Activated T-cell treated with anti-CD3 and anti-CD28 coated beads, Interleukin-2, amount 50 U/mL, for 4 hours (primary cell): ENCODE measurements around the gene ST6GAL1. TPM values are rescaled to one million over a fixed set of nuclear protein-coding genes. Genes with fewer than 3 reads are reported as not detected.
"Not testable (repeated sequence)": the region's sequence is repeated elsewhere in the genome, so short reads cannot be mapped to it uniquely, and the experiment has no call there.

Source experiments
- ATAC-seq, 2 donors: fragments of 200-7000 bp; cut with Tn5 transposase; one replicate each; pipeline ENCODE4 v1.10.0; 2021
- DNase-seq: peaks from one replicate; pipeline ENCODE4 v3.0.0-alpha.2; 2020
- H3K27me3 Mint-ChIP-seq: one replicate; pipeline ENCODE4 v1.8.0; 2021; ENCODE audit warnings: low read depth, mixed read lengths
- H3K36me3 Mint-ChIP-seq: one replicate; pipeline ENCODE4 v1.8.0; 2022; ENCODE audit warnings: mixed read lengths; ENCODE audit not compliant: insufficient read depth
- H3K4me1 Mint-ChIP-seq: one replicate; pipeline ENCODE4 v1.8.0; 2021; ENCODE audit warnings: low read depth, mixed read lengths
- H3K4me3 Mint-ChIP-seq: one replicate; pipeline ENCODE4 v1.8.0; 2021; ENCODE audit warnings: mild to moderate bottlenecking, moderate library complexity, mixed read lengths
- H3K9me3 Mint-ChIP-seq: one replicate; pipeline ENCODE4 v1.8.0; 2021; ENCODE audit warnings: mixed read lengths
- total RNA-seq, 3 donors: library from RNA; stranded (reverse); gene quantifications; one replicate each; pipeline ENCODE4 v1.2.1, GENCODE V29; 2021

The ST6GAL1 gene
- total RNA-seq, 3 donors from 2014 or later: 105 to 116 (median 112) TPM

GRCh38 chr3:187016639-187017345 is 86.5 kb downstream of the ST6GAL1 start:
- no peak for ATAC-seq
- DNase-seq: no peak
- Mint-ChIP-seq H3K27me3 (no peaks in the 10 kb centered on the region), H3K4me3 (no peak overlapping the region), H3K9me3 (no peaks in the 10 kb centered on the region), H3K4me1 (peaks cover 80% of the 10 kb centered on the region), H3K36me3 (peaks cover 12% of the 10 kb centered on the region)

DNA sequence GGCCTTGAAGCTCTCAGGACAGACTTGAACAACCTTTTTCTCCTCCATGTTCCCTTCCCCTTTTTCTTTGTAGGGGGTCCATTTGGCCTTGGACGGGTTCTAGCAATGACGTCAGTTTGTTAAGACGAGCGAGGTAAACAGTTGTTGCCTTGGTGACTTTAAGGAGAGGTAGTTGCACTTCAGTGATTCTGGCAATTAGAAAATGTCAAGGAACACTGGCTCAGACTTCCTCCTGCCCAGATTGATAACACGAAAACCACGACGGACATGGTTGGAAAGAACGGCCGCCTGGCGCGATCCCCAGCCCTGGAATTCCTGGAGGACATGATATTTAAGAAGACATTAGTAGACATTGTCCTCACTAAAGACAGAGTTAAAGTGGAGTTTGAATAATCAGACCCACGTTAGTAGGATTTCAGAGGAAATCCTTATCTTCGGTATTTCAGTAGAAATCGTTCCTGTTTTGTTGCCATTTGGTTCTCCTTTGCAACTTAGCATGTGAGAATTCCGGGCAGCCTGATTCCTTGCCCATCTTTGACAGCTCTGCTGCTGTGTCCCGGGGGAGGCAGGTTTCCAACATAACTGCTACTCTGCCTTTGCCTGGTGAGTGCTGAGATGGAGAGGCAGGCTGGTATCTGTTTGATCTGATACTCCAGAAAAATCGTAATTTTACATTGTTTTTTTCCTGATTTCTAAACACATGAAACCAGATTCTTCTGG is 87.3 kb downstream of the ST6GAL1 start:
- no peaks in the 10 kb centered on the region for H3K9me3 Mint-ChIP-seq
- DNase-seq (no peak), ATAC-seq (no peak)
- peaks cover 80% of the 10 kb centered on the region for H3K4me1 Mint-ChIP-seq
- H3K36me3 Mint-ChIP-seq: peaks cover 11% of the 10 kb centered on the region
- no peaks in the 10 kb centered on the region for H3K27me3 Mint-ChIP-seq
- H3K4me3 Mint-ChIP-seq: no peak overlapping the region

DNA sequence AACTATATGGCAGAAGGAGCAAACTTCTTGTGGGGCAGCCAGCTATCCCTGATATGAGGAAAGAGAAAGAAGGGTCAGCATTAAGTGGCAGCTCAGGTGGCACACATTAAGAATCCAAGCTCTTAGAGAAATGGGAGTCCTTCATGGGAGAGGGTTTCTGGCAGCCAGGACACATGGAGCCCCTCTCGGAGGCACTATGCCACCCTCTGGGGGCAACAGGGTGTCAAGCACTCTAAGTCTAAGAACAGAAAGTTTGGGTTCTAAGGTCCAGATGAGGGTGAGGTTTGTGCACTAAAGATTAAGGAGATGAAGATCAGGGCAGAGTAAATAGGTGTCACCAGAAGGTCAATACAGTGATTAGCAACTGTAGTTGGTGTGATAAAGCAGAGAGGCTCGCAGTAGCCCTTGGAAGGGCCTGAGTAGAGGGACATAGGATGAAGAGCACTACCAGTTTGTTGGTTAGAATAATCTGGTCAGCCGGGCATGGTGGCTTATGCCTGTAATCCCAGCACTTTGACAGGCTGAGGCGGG is 89.3 kb downstream of the ST6GAL1 start:
- Mint-ChIP-seq H3K27me3 (no peaks in the 10 kb centered on the region), H3K4me1 (peaks cover 72% of the 10 kb centered on the region), H3K9me3 (no peaks in the 10 kb centered on the region), H3K4me3 (peak overlapping the region; percentile 1), H3K36me3 (peaks cover 13% of the 10 kb centered on the region)
- DNase-seq: no peak
- no peak for ATAC-seq

GRCh38 chr3:187020376-187020775 is 90.0 kb downstream of the ST6GAL1 start:
- Mint-ChIP-seq H3K4me1 (peaks cover 72% of the 10 kb centered on the region), H3K9me3 (no peaks in the 10 kb centered on the region), H3K36me3 (peaks cover 13% of the 10 kb centered on the region), H3K4me3 (no peak overlapping the region), H3K27me3 (no peaks in the 10 kb centered on the region)
- ATAC-seq (no peak), DNase-seq (no peak)

- peak overlapping the region; percentile 53 for H3K4me3 Mint-ChIP-seq
- H3K4me1 Mint-ChIP-seq: peaks cover 68% of the 10 kb centered on the region
- DNase-seq (no peak), ATAC-seq (no peak)
- no peaks in the 10 kb centered on the region for H3K27me3 Mint-ChIP-seq
- H3K9me3 Mint-ChIP-seq: no peaks in the 10 kb centered on the region
- H3K36me3 Mint-ChIP-seq: peaks cover 11% of the 10 kb centered on the region
These were observed 91.5 kb downstream of the ST6GAL1 start for GRCh38 chr3:187021748-187022402.

GRCh38 chr3:187022403-187023029 is 92.2 kb downstream of the ST6GAL1 start:
- ATAC-seq: no peak
- Mint-ChIP-seq H3K9me3 (no peaks in the 10 kb centered on the region), H3K4me3 (peak overlapping the region; percentile 53), H3K36me3 (peaks cover 11% of the 10 kb centered on the region), H3K27me3 (no peaks in the 10 kb centered on the region), H3K4me1 (peaks cover 69% of the 10 kb centered on the region)
- no peak for DNase-seq

GRCh38 chr3:187023340-187023739 is 93.0 kb downstream of the ST6GAL1 start:
- peaks cover 72% of the 10 kb centered on the region for H3K4me1 Mint-ChIP-seq

DNA sequence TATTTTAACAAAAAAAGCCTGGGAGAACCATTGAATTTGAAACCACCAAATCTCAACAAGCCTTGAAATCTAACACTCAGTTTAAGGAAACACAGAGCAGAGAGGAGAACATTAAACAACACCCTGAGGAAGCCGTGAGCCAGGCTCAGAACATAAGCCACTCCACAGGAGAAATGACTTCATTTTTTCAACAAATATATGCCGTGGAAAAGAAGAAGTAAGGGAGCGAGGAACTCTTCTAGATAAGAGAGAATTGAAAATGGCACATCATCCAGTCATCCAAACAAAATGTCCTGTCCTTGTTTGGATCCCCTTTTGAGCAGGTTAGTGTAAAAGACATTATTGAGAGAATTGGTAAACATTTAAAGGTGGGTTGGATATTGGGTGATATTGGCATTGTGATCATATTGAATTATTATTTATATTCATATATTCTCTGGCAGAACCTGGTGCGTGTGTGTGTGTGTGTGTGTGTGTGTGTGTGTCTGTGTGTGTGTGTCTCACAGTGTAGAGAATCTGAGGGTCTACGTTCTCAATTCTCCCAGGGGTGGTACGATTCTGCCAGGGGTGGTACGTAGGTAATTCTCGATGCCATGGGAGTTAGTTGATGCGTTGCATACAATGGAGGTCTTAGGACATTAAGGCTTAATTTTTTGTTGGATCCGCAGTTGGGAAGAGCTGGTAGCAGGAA is 94.4 kb downstream of the ST6GAL1 start:
- Mint-ChIP-seq H3K4me1 (peaks cover 73% of the 10 kb centered on the region), H3K36me3 (peaks cover 22% of the 10 kb centered on the region), H3K9me3 (peaks cover 3% of the 10 kb centered on the region), H3K4me3 (peak overlapping the region; percentile 88), H3K27me3 (no peaks in the 10 kb centered on the region)
- DNase-seq: no peak
- no peak for ATAC-seq

More at GRCh38 chr3:187023340-187023739, 93.0 kb downstream of the ST6GAL1 start:
- peaks cover 12% of the 10 kb centered on the region for H3K36me3 Mint-ChIP-seq
- H3K4me3 Mint-ChIP-seq, ATAC-seq, H3K27me3 Mint-ChIP-seq, DNase-seq, H3K9me3 Mint-ChIP-seq: not testable (repeated sequence)

GRCh38 chr3:187025254-187025655 is 94.9 kb downstream of the ST6GAL1 start:
- peak; percentile 54 for DNase-seq
- Mint-ChIP-seq H3K4me3 (peak overlapping the region; percentile 88), H3K9me3 (peaks cover 6% of the 10 kb centered on the region), H3K36me3 (peaks cover 26% of the 10 kb centered on the region), H3K27me3 (no peaks in the 10 kb centered on the region), H3K4me1 (peaks cover 74% of the 10 kb centered on the region)
- ATAC-seq: peak; percentile 74 to 75

DNA sequence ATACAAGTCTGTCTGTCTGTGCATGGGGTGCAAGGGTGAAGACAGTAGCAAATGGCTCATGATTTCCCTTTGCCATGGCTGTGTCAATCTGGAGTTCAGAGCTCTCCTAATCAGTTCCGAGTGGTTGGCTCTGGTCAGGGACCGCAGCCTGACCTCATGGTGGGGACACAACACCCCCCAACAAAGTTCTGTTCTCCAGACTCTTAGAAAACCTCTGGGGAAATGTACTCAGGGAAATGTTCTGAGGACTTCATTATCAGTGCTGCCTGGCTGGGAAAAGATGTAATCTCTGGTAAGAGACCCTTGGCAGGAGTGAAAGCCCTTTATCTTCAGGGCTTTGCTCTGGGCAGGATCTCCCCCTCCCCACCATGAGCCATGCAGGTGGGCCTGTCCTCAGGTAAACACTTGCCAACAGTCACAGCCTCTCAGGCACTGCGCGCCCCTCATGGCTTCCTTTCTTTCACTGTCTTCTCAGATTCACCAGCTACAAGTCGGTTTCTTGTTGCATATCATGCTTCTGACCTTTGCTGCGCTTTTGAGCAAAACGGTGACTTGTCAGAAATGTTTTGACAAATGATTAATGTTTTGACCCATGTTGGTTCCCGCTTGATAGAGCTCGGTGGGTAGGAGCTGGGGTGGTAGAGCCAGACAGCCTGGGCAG is 95.5 kb downstream of the ST6GAL1 start:
- H3K27me3 Mint-ChIP-seq: no peaks in the 10 kb centered on the region
- H3K36me3 Mint-ChIP-seq: peaks cover 29% of the 10 kb centered on the region
- ATAC-seq: peak; percentile 44 to 45
- H3K4me3 Mint-ChIP-seq: peak overlapping the region; percentile 88
- DNase-seq: peak; percentile 38
- peaks cover 74% of the 10 kb centered on the region for H3K4me1 Mint-ChIP-seq
- peaks cover 6% of the 10 kb centered on the region for H3K9me3 Mint-ChIP-seq

- H3K27me3 Mint-ChIP-seq: no peaks in the 10 kb centered on the region
- H3K4me3 Mint-ChIP-seq: peak overlapping the region; percentile 88
- H3K4me1 Mint-ChIP-seq: peaks cover 78% of the 10 kb centered on the region
- ATAC-seq (no peak), DNase-seq (no peak)
- peaks cover 6% of the 10 kb centered on the region for H3K9me3 Mint-ChIP-seq
- peaks cover 35% of the 10 kb centered on the region for H3K36me3 Mint-ChIP-seq
These were observed 96.0 kb downstream of the ST6GAL1 start for GRCh38 chr3:187026317-187026670.

DNA sequence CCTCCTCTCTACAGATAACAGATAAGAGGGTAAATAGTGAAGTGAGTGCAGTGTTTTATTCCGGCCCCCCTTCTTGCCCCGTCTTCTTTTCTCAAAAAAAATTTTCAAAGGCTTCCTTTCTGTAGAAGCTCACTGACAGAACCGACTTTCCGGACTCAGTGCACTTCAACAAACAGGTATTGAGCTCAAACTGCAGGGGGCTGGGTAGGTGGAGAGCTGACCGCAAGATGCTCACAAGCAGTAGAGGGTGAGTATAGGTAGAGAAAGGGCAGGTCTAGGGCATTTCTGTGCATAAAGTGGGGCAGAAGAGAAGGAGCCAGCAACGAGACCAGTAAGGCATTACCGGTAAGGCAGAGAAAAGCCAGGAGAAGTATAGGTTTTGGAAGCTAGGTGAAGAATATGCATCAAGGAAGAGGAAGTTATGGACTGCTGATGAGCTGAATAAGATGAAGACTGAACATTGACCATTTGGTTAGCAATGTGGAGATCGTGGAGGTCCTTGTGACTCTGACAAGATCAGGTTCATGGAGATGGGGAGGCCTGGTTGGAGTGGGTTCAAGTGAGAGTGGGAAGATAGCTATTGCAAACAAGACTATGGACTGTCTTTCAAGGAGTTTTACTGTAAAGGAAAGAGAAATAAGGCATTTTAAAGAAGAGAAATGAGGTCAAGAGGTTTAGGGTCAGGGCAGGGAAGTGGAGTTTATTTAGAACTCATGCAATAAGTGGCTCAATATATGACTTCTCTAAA is 97.4 kb downstream of the ST6GAL1 start:
- Mint-ChIP-seq H3K4me1 (peaks cover 79% of the 10 kb centered on the region), H3K4me3 (peak overlapping the region; percentile 88), H3K27me3 (no peaks in the 10 kb centered on the region), H3K36me3 (peaks cover 44% of the 10 kb centered on the region), H3K9me3 (peaks cover 6% of the 10 kb centered on the region)
- ATAC-seq (peak; percentile 46 to 47), DNase-seq (peak; percentile 67)

DNA sequence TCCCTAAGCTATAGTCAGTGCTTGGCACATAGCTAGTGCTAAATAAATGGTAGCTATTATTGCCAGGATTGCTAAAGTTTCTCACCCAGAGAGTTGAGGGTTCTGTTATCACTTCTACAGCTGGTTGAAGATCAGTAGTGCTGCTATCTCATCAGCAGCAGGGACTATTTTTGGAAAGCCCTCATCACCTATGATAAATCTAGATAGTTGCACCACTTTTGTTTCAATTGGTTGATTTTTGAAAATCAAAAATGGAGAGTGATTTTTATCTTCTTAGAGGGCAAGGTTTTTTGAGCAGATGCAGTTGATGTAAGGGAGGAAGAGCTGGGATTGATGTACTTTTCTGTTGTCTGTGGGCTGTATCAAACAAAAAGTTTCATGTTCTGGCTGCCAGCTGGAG is 101.6 kb downstream of the ST6GAL1 start:
- H3K27me3 Mint-ChIP-seq: no peaks in the 10 kb centered on the region
- H3K4me3 Mint-ChIP-seq: peak overlapping the region; percentile 50
- peaks cover 73% of the 10 kb centered on the region for H3K4me1 Mint-ChIP-seq
- peaks cover 63% of the 10 kb centered on the region for H3K36me3 Mint-ChIP-seq
- DNase-seq (no peak), ATAC-seq (no peak)
- H3K9me3 Mint-ChIP-seq: peaks cover 25% of the 10 kb centered on the region
